Measurements from ENCODE around the gene SNX18.

The SNX18 gene

GRCh38 chr5:54540286-54540685 lies 22.7 kb downstream of the SNX18 start:
- DNase-seq (ENCODE audit: low read depth in 1 of 2, low spot score in 1 of 2), result no peak

DNA sequence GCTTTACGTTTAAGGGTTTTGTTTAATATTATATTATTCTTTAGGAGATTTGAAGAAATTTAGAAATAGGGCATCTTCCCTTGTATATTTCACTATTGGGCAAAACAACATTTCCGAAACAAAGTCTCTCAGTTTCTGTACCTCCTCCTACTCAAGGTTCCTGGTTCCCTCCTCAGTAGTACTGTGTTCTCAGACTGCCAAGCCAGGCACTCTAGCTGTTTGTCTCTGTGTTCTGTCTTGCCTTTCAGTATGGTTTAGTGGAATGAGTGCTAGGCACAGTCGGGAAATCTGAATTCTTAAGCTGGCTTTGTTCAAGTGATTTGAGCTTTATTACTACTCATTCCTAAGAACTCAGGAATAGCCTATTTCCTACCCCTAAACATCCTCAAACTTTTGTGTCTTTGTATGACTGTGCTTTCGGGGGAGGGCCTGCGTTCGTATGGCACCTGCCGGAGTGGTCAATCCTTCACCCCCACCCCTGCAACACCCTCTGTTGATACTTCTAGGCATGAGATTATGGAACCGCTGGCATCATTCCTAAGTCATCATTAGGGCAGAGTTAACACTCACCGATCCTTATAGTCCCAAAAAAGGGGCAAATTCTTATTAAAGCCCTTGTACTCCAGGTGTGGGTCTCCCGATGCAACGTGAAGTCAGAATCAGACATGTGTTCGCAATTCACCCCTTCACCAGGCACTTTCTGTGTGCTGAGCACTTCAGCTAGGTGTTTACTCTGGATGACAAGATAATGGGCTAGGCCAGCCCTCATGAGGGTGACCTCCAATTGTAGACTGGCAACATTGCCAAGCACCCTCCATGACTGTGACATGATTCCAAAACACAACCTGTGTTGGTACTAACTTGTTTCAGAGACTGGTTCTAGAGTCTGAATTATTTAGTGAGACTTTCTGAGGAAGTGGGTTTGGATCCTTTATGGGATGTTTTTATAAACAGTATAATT lies 24.5 kb downstream of the SNX18 start:
- no peak for DNase-seq (ENCODE audit: low read depth in 1 of 2, low spot score in 1 of 2)

DNA sequence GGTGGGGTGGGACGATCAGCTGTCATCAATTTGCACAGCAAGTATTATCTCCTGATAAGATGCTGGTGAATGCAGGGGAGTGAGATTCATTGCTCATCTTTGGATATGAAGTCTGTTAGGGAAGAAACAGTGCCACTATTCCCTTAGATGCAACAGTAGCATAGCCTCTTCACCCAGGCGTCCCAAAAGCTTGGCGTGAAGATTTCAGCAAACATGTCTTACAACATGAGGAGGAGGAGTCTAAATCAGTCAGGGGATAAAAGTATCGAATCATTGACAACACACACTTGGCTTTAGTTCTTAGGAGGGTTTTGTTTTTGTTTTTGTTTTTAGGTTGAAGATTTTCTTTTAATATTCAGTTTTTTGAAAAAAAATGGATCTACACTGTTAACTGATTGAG lies 26.5 kb downstream of the SNX18 start:
- DNase-seq (ENCODE audit: low read depth in 1 of 2, low spot score in 1 of 2), result no peak

DNA sequence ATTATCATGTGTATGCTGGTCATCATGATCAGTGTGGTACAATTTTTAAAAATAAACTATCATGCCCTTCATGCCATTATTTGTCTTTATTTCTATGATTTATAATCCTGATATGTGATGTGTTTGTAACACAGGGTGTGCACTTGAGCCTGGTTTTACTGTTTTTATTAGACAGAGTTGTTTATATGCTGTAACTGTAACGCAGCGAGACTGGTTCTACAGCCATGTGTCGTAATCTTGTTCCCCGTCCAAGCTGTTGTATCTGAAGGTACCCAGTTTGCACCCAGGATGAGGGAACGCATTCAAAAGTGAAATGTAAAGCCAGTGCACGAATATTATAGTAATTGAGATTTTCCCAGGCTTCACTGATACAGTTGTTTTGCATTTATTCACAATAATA lies 28.2 kb downstream of the SNX18 start:
- DNase-seq (ENCODE audit: low read depth in 1 of 2, low spot score in 1 of 2), result no peak

DNA sequence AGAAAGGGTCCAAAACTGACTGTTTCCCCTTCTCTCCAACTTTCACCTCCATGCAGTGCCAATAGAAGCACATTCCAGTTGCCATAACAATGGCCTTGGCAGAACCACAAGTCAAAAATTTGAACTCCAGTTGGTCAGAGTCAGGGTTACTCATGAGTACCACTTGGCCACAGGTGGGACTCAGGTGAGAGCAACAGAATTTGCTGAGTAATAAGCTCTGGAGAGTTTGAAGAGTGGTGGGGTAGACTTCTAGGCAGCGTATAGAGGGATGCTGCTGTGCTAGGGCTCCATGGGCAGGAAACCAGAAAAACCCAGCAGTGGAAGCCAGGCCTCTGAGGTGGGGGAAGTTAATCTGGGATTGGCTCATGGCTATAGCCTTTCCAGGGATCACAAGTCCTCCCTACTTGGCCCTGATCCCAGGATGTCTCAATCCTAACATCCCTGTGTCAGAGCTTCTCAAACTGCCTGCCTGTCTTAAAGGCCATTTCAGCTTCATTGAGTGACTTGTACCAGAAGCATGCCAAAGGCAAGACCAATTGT lies 30.2 kb downstream of the SNX18 start:
- no peak for DNase-seq (ENCODE audit: low read depth in 1 of 2, low spot score in 1 of 2)

GRCh38 chr5:54548565-54548964 lies 31.0 kb downstream of the SNX18 start:
- no peak for DNase-seq (ENCODE audit: low read depth in 1 of 2, low spot score in 1 of 2)

DNA sequence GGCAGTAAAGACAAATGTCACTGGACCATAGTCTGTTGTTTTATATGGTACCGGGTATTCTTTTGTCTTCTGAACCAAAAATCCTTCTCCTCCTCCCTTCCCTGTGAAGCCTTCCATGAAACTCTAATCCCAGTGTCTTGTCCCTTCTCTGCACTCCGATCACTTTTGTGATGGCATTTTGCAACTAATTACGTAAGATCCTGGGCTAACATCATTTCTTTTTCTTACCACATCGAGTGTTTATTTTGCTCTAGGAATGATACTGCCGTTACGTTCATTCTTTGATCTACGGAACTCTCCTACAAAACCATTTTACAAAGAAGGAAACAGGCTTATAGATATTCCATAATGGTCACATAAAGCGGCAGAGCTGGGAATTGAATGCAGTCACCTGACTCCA lies 33.7 kb downstream of the SNX18 start:
- no peak for DNase-seq (ENCODE audit: low read depth in 1 of 2, low spot score in 1 of 2)

GRCh38 chr5:54551926-54552325 lies 34.4 kb downstream of the SNX18 start:
- DNase-seq (ENCODE audit: low read depth in 1 of 2, low spot score in 1 of 2), result no peak

DNA sequence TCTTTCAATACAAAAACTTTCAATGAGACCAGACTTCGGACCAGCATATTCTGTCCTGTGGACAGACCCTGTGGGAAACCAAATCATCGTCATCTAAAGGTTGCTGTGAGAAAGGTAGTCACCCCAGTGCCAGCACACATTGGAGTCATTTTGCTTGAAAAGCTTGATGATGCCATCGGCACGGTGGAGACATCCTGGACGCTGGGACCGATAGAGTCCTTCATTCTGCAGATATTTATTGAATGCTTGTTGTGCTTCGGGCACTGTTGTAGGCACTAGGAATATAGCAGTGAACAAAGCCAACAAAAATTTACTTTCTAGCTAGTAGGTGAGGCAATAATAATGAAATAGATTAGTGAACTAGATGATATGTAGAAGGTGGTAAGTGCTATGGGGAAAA lies 34.9 kb downstream of the SNX18 start:
- no peak for DNase-seq (ENCODE audit: low read depth in 1 of 2, low spot score in 1 of 2)

- no peak for DNase-seq (ENCODE audit: low read depth in 1 of 2, low spot score in 1 of 2)
These were observed 36.2 kb downstream of the SNX18 start for GRCh38 chr5:54553659-54554207.

GRCh38 chr5:54556141-54556540 lies 38.6 kb downstream of the SNX18 start:
- no peak for DNase-seq (ENCODE audit: low read depth in 1 of 2, low spot score in 1 of 2)

GRCh38 chr5:54558362-54558761 lies 40.8 kb downstream of the SNX18 start:
- no peak for DNase-seq (ENCODE audit: low read depth in 1 of 2, low spot score in 1 of 2)

- DNase-seq (ENCODE audit: low read depth in 1 of 2, low spot score in 1 of 2), result no peak
These were observed 44.1 kb downstream of the SNX18 start for GRCh38 chr5:54561651-54562050.

DNA sequence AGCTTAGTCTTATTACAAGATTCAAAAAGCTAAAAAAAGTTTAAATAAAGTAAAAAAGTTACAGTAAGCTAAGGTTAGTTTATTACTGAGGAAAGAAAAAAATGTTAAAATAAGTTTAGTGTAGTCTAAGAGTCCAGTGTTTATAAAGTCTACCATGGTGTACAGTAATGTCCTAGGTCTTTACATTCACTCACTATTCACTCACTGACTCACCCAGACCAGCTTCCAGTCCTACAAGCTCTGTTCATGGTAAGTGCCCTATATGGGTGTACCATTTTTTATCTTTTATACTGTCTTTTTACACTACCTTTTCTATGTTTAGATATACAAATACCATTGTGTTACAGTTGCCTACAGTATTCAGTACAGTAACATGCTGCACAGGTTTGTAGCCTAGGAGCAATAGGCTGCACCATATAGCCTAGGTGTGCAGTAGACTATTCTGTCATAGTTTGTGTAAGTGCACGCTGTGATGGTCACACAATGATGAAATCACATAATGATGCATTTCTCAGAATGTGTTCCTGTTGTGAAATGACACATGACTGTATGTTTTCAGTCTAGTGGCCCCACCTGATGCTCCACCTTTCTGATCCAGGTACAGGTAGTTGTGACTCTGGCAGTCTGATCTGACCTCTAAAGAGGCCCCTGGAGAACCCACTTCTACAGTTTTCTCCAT lies 45.7 kb downstream of the SNX18 start:
- no peak for DNase-seq (ENCODE audit: low read depth in 1 of 2, low spot score in 1 of 2)

DNA sequence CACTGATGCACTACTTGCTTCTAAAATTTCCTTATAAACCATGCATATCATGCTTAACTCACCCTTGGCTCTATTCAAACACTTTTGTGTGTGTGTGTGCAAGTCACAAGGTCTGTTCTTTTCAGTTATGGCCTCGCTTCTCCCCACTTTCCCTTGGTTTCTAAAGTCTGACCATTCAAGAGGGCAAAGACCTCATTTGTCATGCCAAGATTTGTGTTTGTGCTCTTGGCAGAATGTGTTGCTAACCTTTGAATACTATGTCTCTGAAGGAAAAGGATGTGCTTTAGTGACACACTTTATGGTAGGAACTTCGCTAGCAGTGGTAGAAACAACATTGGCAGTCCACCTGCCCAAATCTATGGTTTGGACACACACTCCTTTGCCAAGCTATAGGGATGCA lies 50.4 kb downstream of the SNX18 start:
- DNase-seq (ENCODE audit: low read depth in 1 of 2, low spot score in 1 of 2), result no peak

GRCh38 chr5:54570916-54571315 lies 53.4 kb downstream of the SNX18 start:
- DNase-seq (ENCODE audit: low read depth in 1 of 2, low spot score in 1 of 2), result no peak

GRCh38 chr5:54571462-54571861 lies 53.9 kb downstream of the SNX18 start:
- DNase-seq (ENCODE audit: low read depth in 1 of 2, low spot score in 1 of 2), result no peak

DNA sequence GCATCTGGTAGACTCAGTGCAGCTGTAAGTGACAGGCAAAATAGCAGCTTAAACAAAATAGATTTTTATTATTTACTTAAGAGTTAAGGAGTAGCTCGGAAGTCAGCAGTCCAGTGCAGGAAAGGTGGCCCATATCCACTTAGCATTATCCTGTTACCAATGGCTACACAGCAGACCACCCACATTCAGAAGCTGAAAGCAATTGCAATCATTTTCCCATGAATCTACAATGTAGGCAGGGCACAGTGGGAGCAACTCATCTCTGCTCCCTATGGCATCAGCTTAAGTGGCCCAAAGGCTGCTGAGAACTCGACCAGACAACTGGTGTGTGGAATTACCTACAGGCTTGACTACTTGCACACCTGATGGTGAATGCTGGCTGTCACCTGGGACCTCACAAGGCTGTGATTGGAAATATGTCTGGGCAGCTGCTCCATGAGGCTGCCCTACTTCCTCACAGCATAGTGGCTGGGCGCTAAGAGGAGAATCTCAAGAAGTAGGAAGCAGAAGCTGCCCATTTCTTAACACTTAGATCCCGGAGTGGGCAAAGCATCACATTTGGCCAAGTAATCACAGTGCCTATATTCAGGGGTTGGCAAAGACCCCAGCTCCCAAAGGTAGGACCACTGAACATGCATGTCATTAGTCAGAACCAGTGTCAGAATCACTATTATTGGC lies 56.4 kb downstream of the SNX18 start:
- DNase-seq (ENCODE audit: low read depth in 1 of 2, low spot score in 1 of 2), result no peak

- no peak for DNase-seq (ENCODE audit: low read depth in 1 of 2, low spot score in 1 of 2)
These were observed 60.0 kb downstream of the SNX18 start for GRCh38 chr5:54577528-54577927.

DNA sequence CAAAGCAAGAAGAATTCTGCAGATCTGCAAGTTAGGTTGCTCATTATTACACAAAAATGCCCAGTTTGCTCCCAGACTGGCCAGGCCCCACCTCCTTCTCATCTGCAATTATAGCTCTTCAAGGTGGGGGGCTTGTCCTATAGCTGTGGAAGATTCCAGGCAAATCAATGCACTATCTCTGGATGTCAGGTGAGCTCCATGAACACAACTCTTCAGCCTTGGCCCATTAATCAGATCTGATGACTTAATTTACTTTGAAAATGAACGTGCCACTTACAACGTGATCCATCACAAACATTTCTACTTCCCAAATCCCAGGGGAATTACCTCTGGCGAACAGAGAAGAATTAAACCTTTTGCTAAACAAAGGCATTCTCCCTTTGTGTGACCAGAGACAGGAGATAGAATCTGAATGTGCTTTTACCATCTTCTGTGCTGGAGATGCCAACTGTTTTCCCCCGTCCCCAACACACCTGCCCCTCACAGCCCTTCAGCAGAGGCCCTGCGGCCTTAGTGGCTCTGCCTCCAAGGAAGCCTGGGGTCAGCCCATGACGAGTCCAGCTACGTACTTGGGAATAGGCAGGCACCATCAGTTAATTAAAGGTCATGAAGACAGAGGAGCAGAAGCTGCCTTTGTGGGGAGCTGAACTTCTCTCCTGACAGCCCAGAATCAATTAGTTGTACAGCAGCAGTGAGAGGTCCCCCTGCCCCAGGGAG lies 60.5 kb downstream of the SNX18 start:
- no peak for DNase-seq (ENCODE audit: low read depth in 1 of 2, low spot score in 1 of 2)

Data from stimulated activated CD4-positive, alpha-beta T cell treated with anti-CD3 and anti-CD28 coated beads, Interleukin-15, amount 100 ng/mL, for 1 hour (primary cell).